Progenitor cell of endocrine pancreas (in vitro differentiated cells): Measurements from ENCODE around the gene PTPN14. TPM values are rescaled to one million over a fixed set of nuclear protein-coding genes. Genes with fewer than 3 reads are reported as not detected.

Experiments used
- DNase-seq: peaks from one replicate; pipeline ENCODE4 v3.0.0; 2021; ENCODE audit warnings: low spot score; ENCODE audit not compliant: unreplicated experiment
- H3K27ac Mint-ChIP-seq: 2 replicates; pipeline ENCODE4 v1.8.0; 2021; ENCODE audit warnings: mild to moderate bottlenecking, moderate library complexity, mixed read lengths
- H3K27me3 Mint-ChIP-seq: 2 replicates; pipeline ENCODE4 v1.8.0; 2021; ENCODE audit warnings: mixed read lengths
- H3K36me3 Mint-ChIP-seq: 2 replicates; pipeline ENCODE4 v1.8.0; 2022; ENCODE audit warnings: mixed read lengths; ENCODE audit not compliant: insufficient read depth
- H3K4me1 Mint-ChIP-seq: 2 replicates; pipeline ENCODE4 v1.8.0; 2021; ENCODE audit warnings: low read depth, mixed read lengths
- H3K4me3 Mint-ChIP-seq: 2 replicates; pipeline ENCODE4 v1.8.0; 2021; ENCODE audit warnings: low read depth, mild to moderate bottlenecking, moderate library complexity, mixed read lengths
- H3K9me3 Mint-ChIP-seq: 2 replicates; pipeline ENCODE4 v1.8.0; 2021; ENCODE audit warnings: low read depth, mixed read lengths
- CTCF ChIP-seq: fragments of 200-600 bp; sonication (generic); IDR thresholded peaks from one replicate; pipeline ENCODE4 v1.5.0; 2021; ENCODE audit warnings: antibody characterized with exemption, mild to moderate bottlenecking; ENCODE audit not compliant: unreplicated experiment
- total RNA-seq: library from RNA; stranded (reverse); gene quantifications from 2 replicates; pipeline ENCODE4 v1.2.1, GENCODE V29; 2021

The PTPN14 gene
- total RNA-seq, 1 donor from 2014 or later = 37.0 TPM

- Mint-ChIP-seq H3K4me1 (peaks cover 17% of the 10 kb centered on the region), H3K27ac (no peak overlapping the region), H3K9me3 (no peaks in the 10 kb centered on the region), H3K4me3 (no peak overlapping the region), H3K27me3 (no peaks in the 10 kb centered on the region), H3K36me3 (peaks cover 12% of the 10 kb centered on the region)
- DNase-seq = peak; percentile 55
- peak; percentile 85 for TF ChIP-seq CTCF
Observed at GRCh38 chr1:214328770-214329469, 222.5 kb downstream of the PTPN14 start.

- TF ChIP-seq CTCF = no peak
- no peak overlapping the region for H3K27ac Mint-ChIP-seq
- no peak overlapping the region for H3K4me3 Mint-ChIP-seq
- no peaks in the 10 kb centered on the region for H3K9me3 Mint-ChIP-seq
- no peak for DNase-seq
- H3K36me3 Mint-ChIP-seq = peaks cover 12% of the 10 kb centered on the region
- H3K27me3 Mint-ChIP-seq = no peaks in the 10 kb centered on the region
- H3K4me1 Mint-ChIP-seq = peaks cover 15% of the 10 kb centered on the region
Observed at GRCh38 chr1:214327514-214327913, 223.9 kb downstream of the PTPN14 start.

GRCh38 chr1:214326406-214326805 lies 225.0 kb downstream of the PTPN14 start:
- no peak overlapping the region for H3K27ac Mint-ChIP-seq

GRCh38 chr1:214324896-214325800 lies 226.3 kb downstream of the PTPN14 start:
- peaks cover 6% of the 10 kb centered on the region for H3K36me3 Mint-ChIP-seq
- H3K9me3 Mint-ChIP-seq = no peaks in the 10 kb centered on the region
- H3K4me1 Mint-ChIP-seq = peaks cover 9% of the 10 kb centered on the region
- H3K27ac Mint-ChIP-seq = no peak overlapping the region
- DNase-seq = no peak
- H3K4me3 Mint-ChIP-seq = no peak overlapping the region
- no peak for TF ChIP-seq CTCF
- no peaks in the 10 kb centered on the region for H3K27me3 Mint-ChIP-seq

More at GRCh38 chr1:214326406-214326805, 225.0 kb downstream of the PTPN14 start:
- DNase-seq = no peak
- Mint-ChIP-seq H3K4me3 (no peak overlapping the region), H3K4me1 (peaks cover 15% of the 10 kb centered on the region), H3K9me3 (no peaks in the 10 kb centered on the region), H3K27me3 (no peaks in the 10 kb centered on the region), H3K36me3 (peaks cover 10% of the 10 kb centered on the region)
- TF ChIP-seq CTCF = no peak

- DNase-seq = no peak
- no peak for TF ChIP-seq CTCF
- Mint-ChIP-seq H3K36me3 (peaks cover 16% of the 10 kb centered on the region), H3K27ac (no peak overlapping the region), H3K27me3 (no peaks in the 10 kb centered on the region), H3K4me1 (no peaks in the 10 kb centered on the region), H3K9me3 (no peaks in the 10 kb centered on the region), H3K4me3 (no peak overlapping the region)
Observed at GRCh38 chr1:214321705-214322453, 229.5 kb downstream of the PTPN14 start.
